Sigmoid colon (tissue), 4 donors: Measurements from ENCODE around the gene PHYHIPL.

ENCODE experiments used
- EP300 ChIP-seq, 4 donors: sonication (generic); formaldehyde crosslinking; IDR thresholded peaks; one replicate each; pipeline ENCODE4 v1.6.1; 2017; ENCODE audit warnings: antibody characterized with exemption in 4 of 4
- POLR2A ChIP-seq, 2 donors: fragments of 450-650 bp; IDR thresholded peaks; one replicate each; pipeline ENCODE4 v1.6.1; 2016; ENCODE audit warnings: antibody characterized with exemption in 2 of 2, mild to moderate bottlenecking in 2 of 2, moderate library complexity in 2 of 2
- TF ChIP-seq, protein P1 (sequence below), 4 experiments: fragments of 450-650 bp in 3 of 4; fragments of 200-600 bp in 1 of 4; IDR thresholded peaks; one replicate each; pipeline ENCODE4 v1.5.1; 2016 to 2019; ENCODE audit warnings: antibody characterized with exemption in 4 of 4, mild to moderate bottlenecking in 3 of 4, moderate library complexity in 2 of 4

GRCh38 chr10:59284118-59284975, 107.9 kb downstream of the PHYHIPL start:
- TF ChIP-seq, protein P1, sequence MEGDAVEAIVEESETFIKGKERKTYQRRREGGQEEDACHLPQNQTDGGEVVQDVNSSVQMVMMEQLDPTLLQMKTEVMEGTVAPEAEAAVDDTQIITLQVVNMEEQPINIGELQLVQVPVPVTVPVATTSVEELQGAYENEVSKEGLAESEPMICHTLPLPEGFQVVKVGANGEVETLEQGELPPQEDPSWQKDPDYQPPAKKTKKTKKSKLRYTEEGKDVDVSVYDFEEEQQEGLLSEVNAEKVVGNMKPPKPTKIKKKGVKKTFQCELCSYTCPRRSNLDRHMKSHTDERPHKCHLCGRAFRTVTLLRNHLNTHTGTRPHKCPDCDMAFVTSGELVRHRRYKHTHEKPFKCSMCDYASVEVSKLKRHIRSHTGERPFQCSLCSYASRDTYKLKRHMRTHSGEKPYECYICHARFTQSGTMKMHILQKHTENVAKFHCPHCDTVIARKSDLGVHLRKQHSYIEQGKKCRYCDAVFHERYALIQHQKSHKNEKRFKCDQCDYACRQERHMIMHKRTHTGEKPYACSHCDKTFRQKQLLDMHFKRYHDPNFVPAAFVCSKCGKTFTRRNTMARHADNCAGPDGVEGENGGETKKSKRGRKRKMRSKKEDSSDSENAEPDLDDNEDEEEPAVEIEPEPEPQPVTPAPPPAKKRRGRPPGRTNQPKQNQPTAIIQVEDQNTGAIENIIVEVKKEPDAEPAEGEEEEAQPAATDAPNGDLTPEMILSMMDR (IDR thresholded peaks at IDR 0.05) = no peak
- TF ChIP-seq POLR2A (IDR thresholded peaks at IDR 0.05) = no peak
- no peak for TF ChIP-seq EP300 (IDR thresholded peaks at IDR 0.05)
